ENCODE results near the gene UNC13D. TPM values are rescaled to one million over a fixed set of nuclear protein-coding genes. Genes with fewer than 3 reads are reported as not detected.

The UNC13D gene
- total and polyA plus RNA-seq, 9 of the 15 experiments (the other 6 are each of a cell fraction or from before 2014, with no cell fraction given) = 0.86 to 244 (median 69.2) TPM

GRCh38 chr17:75783069-75783783, 61.0 kb downstream of the UNC13D start (continued):
- TF ChIP-seq SOX6 (IDR thresholded peaks at IDR 0.05) (0 out of 2 replicates have a peak, but pooled peaks have one; percentile 25), ZNF24 (IDR thresholded peaks at IDR 0.05) (no peak), NFE2 (IDR thresholded peaks at IDR 0.05; ENCODE audit: low read depth) (no peak), NONO (IDR thresholded peaks at IDR 0.05; ENCODE audit: low read depth in 2 of 2, low read length in 1 of 2) (no peak), ZBTB5 (IDR thresholded peaks at IDR 0.05) (no peak), FOXK2 (conservative IDR thresholded peaks at IDR 0.05 in 1 of 2, IDR thresholded peaks at IDR 0.05 in 1 of 2; ENCODE audit: low read depth in 2 of 2) (no peak), PKNOX1 (IDR thresholded peaks at IDR 0.05) (peak; percentile 70), IRF1 (CRISPR knock-in tag; IDR thresholded peaks at IDR 0.05; ENCODE audit: borderline replicate concordance) (no peak), EHMT2 (IDR thresholded peaks at IDR 0.05) (no peak), RHOXF2B (CRISPR knock-in tag; conservative IDR thresholded peaks at IDR 0.05) (no peak), HCFC1 (IDR thresholded peaks at IDR 0.05; ENCODE audit: low read depth, low read length) (no peak), HDAC6 (IDR thresholded peaks at IDR 0.05; ENCODE audit: low read depth, low read length) (no peak), ELF4 (CRISPR knock-in tag; IDR thresholded peaks at IDR 0.05) (no peak), HNRNPUL1 (IDR thresholded peaks at IDR 0.05; ENCODE audit: low read length) (no peak), SMAD3 (CRISPR knock-in tag; conservative IDR thresholded peaks at IDR 0.05) (peak; percentile 25; the same call in 1 of the 2 replicates), HSF4 (CRISPR knock-in tag; IDR thresholded peaks at IDR 0.05; ENCODE audit: borderline replicate concordance) (no peak), ZFP30 (CRISPR knock-in tag; IDR thresholded peaks at IDR 0.05; ENCODE audit: borderline replicate concordance) (no peak), LCOR (CRISPR knock-in tag; IDR thresholded peaks at IDR 0.05) (no peak), ZNF134 (CRISPR knock-in tag; conservative IDR thresholded peaks at IDR 0.05) (no peak), SIN3B (IDR thresholded peaks at IDR 0.05; ENCODE audit: low read depth) (no peak), SAFB (IDR thresholded peaks at IDR 0.05; ENCODE audit: borderline replicate concordance, low read depth, low read length) (no peak), POLR3A (IDR thresholded peaks at IDR 0.05; ENCODE audit: borderline replicate concordance, extremely low read depth, insufficient read depth, insufficient read length) (no peak), POLR2G (IDR thresholded peaks at IDR 0.05; ENCODE audit: low read depth, low read length) (no peak)
- TF ChIP-seq, protein P1, sequence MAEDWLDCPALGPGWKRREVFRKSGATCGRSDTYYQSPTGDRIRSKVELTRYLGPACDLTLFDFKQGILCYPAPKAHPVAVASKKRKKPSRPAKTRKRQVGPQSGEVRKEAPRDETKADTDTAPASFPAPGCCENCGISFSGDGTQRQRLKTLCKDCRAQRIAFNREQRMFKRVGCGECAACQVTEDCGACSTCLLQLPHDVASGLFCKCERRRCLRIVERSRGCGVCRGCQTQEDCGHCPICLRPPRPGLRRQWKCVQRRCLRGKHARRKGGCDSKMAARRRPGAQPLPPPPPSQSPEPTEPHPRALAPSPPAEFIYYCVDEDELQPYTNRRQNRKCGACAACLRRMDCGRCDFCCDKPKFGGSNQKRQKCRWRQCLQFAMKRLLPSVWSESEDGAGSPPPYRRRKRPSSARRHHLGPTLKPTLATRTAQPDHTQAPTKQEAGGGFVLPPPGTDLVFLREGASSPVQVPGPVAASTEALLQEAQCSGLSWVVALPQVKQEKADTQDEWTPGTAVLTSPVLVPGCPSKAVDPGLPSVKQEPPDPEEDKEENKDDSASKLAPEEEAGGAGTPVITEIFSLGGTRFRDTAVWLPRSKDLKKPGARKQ (CRISPR knock-in tag; IDR thresholded peaks at IDR 0.05) = no peak
